HG02981 (cell line): ENCODE data around the gene ECEL1.

Source experiments
- ATAC-seq: cut with Tn5 transposase; IDR thresholded peaks from one replicate; pipeline ENCODE4 v1.9.1; 2021; ENCODE audit warnings: mild to moderate bottlenecking, moderate library complexity; ENCODE audit not compliant: unreplicated experiment

ECEL1 gene

DNA sequence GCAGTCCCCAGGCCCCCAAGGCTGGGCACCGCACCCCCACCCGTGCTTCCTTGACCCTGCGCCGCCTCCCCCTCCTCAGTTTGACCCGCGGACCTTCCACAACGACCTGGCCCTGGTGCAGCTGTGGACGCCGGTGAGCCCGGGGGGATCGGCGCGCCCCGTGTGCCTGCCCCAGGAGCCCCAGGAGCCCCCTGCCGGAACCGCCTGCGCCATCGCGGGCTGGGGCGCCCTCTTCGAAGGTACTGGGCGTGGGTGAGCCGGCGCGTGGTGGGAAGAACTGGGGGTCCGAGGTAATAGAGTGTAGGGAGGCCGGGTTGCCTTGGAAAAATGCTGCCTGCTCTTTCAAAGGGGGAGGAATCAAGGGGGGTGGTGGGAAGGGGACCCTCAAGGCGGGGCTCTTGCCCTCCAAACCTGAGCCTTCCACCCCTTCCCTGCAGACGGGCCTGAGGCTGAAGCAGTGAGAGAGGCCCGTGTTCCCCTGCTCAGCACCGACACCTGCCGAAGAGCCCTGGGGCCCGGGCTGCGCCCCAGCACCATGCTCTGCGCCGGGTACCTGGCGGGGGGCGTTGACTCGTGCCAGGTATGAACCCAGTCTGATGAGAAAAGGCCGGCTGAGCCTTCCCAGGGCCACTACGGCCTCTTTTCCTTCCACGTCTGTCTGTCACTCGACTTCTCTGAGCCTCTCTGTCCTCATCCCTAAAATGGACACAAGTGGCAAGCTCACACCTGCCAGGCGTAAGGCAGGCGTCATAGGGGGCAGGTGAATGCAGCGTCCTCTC lies 35.2 kb upstream of the ECEL1 start:
- ATAC-seq: no peak

DNA sequence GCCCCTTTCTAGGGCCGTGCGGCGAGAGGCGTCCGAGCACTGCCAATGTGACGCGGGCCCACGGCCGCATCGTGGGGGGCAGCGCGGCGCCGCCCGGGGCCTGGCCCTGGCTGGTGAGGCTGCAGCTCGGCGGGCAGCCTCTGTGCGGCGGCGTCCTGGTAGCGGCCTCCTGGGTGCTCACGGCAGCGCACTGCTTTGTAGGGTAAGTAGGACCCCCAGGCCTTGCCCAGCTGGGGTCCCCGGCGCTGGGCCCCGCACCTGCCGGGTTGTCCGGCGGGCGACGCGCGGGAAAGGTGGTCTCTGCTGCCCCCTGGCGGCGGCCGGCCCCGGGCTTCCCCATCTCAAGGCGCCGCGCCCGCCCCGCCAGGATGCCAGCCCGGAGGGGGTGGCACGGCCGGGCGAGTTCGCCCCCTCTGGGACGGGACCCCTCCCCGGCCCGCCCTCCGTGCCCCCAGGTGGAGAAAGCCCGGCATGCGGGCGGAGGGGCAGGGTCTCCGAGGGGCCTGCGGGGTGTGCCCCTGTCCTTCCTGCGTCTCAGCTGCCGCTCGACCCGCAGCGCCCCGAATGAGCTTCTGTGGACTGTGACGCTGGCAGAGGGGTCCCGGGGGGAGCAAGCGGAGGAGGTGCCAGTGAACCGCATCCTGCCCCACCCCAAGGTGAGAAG lies 34.5 kb upstream of the ECEL1 start:
- ATAC-seq: no peak

- no peak for ATAC-seq
Observed at GRCh38 chr2:232521098-232521497, 33.5 kb upstream of the ECEL1 start.

DNA sequence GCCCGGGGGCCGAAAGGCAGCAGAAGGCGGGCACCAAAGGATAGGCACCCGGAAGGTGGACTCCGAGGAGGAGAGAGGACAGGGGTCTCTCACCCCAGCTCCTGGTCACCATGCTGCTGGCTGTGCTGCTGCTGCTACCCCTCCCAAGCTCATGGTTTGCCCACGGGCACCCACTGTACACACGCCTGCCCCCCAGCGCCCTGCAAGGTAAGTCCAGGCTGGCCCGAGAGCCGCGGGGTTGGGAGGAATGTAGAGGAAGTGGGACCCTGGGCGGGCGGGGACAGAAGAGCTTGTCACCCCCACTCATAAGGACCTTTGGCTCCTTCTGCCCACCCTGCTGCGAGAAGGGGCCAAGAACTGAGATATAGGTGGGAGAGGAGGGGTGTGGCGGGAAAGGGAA lies 32.9 kb upstream of the ECEL1 start:
- ATAC-seq: no peak

DNA sequence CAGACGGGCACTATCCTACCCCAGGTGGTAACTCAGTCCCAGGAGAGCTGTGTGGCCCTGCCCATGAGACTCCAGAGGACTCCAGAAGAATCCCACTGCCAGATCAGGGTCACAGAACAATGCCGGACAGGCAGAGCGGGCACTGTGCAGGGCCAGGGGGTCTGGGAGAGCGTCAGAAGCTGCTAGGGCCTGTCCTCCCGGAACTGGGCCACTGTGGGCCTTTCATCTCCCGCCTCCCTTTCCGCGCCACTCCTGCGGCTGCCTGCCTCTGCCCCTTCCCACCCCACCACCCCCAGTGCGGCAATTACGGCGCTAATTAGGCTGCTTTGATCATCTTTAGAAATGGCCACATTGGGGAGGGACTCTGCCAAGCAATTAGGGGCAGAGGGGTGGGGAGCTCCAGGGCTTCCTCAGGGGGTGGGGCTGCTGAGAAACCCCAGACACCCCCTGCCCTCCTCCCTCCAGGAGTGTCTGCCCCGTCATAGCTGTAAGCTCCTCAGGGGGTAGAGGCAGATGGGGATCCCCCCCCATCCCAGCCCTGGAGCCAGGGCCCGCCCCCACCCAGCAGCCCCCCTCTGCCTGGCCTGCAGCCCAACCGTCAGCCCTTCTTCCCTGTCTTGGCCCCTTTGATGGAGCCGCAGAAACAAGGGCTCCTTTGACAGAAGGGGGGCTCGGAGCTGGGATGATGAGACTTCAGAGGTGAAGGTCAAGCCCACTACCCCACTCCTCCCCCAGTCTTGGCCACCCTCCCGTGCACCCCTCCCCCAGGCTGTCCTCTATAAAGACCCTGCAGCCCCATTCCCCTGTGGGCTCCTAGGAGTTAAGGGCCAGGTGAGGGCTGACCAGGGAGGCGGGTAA lies 32.2 kb upstream of the ECEL1 start, which contains the start of gene PRSS56:
Gene PRSS56, plus strand, starts transcription at position 808 of the 858 bp plus-strand sequence. CDS start 211 bp downstream, outside the sequence.
- no peak for ATAC-seq

DNA sequence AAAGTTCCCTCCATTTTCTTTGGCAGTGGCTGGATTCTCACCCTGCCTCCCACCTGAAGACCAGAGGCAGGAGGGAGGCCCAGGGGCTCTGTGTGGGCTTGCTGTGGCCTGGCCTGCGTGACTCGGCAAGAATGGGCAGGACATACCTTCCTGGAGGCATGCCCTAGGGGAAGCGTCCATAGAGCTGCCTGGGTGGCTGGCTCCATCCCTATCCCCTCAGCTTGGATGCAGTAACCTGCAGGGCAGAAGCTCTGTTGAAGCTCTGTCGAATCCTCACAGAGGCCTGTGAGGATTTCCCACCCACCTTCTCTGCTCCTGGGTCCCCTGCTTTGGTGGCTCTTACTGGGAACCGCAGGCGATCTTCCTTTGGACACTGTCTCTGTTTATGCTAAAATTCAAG lies 31.2 kb upstream of the ECEL1 start:
- ATAC-seq: no peak

DNA sequence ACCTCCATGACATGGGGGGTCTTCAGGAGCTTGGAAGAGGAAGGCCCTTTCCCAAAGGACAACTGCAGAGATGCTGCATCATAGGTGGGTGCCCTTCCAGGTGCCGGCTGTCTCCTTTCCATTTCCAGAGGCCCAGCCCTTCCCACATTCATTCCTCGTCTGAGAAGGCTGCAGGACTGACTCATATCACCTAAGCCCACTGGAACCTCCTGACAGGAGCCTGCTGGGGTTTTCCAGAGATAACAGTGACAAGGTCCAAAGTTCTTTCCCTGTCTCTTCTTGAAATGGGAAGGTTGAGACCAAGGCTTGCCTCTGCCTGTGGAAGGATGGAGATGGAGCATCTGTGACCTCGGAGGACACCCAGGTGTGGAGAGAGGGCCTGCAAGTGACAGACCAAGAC lies 28.9 kb upstream of the ECEL1 start:
- no peak for ATAC-seq

- no peak for ATAC-seq
Observed at GRCh38 chr2:232515639-232516038, 28.0 kb upstream of the ECEL1 start.

GRCh38 chr2:232513353-232513752 lies 25.7 kb upstream of the ECEL1 start:
- ATAC-seq: no peak

GRCh38 chr2:232512602-232513001 lies 25.0 kb upstream of the ECEL1 start:
- ATAC-seq: no peak

- ATAC-seq: no peak
Observed at GRCh38 chr2:232511336-232511890, 23.8 kb upstream of the ECEL1 start.

DNA sequence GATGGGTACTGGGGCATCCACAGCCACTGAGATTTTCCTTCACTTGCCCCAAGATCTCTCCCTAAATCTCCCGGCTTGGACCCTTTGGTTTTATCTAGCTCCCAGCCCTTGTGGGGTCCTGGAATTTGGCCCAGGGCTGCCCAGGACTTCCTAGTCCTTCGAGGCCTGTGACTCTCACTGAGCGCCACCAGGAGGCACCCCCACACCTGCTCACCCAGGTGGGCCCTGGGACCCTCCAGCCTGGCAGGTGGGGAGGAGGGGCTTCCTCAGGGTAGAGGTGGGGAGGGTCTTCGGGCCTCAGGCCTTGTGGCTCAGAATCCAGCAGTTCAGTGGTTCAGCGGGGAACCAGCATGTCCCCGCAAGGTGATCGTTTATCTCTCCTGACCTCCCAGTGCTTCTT lies 20.6 kb upstream of the ECEL1 start:
- ATAC-seq: no peak

DNA sequence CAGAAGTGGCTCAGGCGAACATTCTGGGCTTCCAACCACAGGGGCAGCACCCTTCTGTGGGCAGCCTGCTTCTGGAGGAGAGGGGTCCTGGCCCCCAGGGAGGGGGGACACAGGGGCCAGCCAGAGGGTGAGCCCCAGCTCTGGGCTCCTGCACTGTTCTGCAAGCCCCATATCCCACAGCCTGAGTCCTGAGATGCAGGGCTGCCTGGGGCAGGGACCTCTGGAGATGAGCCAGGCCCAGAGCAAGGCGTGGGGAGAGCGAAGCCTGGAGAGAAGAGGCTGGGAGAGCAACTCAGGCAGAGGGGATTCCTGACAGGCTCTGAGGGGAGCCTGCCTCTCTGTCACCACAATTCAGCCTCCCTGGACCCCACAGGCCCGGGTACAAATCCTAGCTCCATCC lies 19.1 kb upstream of the ECEL1 start:
- no peak for ATAC-seq

- ATAC-seq: no peak
Observed at GRCh38 chr2:232505856-232506255, 18.2 kb upstream of the ECEL1 start.

DNA sequence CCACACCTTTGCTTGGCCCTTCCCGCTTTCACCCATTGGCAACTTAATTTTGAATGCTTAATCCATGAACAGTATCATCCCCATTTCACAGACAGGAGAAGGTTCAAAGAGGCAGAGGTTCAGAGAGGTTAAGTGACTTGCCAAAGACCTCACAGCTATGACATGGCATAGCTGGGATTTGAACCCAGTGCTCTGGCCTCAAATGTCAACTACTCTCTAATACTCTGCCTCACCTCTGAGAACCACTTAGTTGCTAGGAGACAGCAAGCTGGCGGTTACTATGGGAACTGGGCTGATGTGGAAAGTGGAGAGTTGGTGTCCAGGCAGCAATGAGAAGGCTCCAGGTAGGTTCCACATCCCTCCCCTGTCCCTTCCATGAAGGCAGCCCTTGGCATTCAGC lies 16.8 kb upstream of the ECEL1 start:
- ATAC-seq: no peak

DNA sequence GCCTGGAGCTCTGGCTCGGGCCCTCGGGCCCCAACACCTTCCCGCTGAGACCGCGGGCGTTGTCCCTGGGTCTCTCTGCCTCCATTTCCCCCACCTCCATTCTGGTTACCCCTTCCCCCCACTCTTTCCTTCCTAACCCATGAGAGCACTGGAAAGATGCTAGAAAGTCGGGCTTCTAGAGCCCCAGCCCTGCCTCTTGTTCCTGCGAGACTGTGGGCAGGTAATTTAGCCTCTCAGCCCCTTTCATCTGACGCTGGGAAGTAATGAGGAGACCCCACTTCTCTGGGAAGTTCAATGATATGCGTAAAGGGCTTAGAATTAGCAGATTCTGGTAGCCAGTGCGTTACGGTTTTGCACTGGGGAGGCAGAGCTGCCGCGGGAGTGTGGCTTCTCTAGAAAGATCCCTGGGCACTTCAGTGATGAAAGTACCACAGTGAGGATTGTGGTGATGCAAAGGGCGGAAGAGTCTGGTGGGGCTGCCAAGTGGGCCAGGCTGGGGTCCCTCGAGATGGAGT lies 16.2 kb upstream of the ECEL1 start:
- no peak for ATAC-seq

DNA sequence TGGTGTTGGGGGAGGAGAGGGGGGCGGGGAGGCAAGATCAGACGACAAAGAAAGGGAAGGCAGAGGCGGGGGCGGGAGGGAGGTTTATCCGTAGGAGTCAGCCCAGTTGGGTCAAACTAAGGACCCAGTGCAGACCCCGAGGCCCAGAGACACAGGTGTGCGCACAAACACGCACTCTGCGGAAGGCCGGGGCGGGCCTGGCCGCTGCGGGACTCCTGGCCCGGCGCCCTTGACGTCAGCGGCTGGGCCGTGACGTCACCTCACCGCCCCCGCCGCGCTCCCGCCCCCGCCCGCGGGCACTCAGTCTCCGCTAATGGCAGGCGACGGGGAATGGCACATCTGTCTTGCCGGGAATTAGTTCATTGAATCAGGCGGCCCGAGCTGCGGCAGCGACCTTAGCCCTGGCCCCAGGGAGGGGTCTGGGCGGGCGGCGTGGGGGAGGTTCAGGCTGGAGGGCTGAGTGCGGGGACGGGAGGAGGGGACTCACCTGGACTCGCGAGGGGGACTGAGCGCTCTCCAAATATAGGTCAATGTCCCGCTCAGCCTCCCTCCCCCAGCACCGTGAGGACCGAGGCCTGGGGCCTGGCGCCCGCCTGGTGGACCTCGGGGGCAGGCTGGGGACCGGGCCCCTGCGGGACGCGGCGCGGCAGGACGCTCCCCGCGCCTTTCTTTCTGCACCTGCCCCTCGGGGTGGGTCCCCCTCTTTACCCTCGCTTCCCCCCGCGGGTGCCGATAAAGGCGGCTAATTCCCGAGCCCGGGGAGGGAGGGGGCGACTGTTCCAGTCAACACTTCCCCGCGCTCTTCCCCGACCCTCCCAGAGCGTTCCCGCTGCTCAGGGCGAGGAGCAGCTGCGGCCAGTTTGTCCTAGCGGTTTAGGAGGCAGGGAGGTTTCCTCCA lies 15.5 kb upstream of the ECEL1 start:
- ATAC-seq: no peak

DNA sequence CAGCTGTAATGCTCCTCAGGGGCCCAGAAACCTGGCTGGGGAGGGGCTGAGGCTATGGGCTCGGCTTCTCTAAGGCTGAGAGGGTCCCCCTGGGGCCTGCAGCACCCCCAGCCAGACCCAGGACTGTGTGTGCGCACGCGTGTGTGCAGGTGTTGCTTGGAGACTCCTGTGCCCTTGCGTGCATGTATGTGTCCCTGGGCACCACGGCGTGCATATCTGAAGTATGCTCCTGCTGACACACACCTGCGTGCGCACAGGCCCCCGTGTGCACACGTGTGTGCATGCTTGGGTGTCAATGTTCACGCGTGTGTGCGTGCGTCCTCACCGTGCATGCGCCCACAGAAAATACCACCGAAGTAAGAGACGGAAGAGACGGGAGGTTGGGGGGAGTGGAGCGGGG lies 14.9 kb upstream of the ECEL1 start:
- no peak for ATAC-seq

- no peak for ATAC-seq
Observed at GRCh38 chr2:232501794-232502390, 14.3 kb upstream of the ECEL1 start.

GRCh38 chr2:232501331-232501771 lies 13.7 kb upstream of the ECEL1 start:
- no peak for ATAC-seq
